Measurements from ENCODE around the gene CNNM4.

CNNM4 gene

GRCh38 chr2:96859681-96860064 is 99.0 kb downstream of the CNNM4 start:
- H3K4me3 ChIP-seq (replicated peaks; ENCODE audit: low read depth, low read length) = no peak overlapping the region
- no peak for DNase-seq (ENCODE audit: low read depth)
- TF ChIP-seq CTCF (IDR thresholded peaks at IDR 0.05; ENCODE audit: low read length, missing control alignments) = no peak

GRCh38 chr2:96860065-96861029 is 99.6 kb downstream of the CNNM4 start:
- no peak overlapping the region for H3K4me3 ChIP-seq (replicated peaks; ENCODE audit: low read depth, low read length)
- no peak for TF ChIP-seq CTCF (IDR thresholded peaks at IDR 0.05; ENCODE audit: low read length, missing control alignments)
- DNase-seq (ENCODE audit: low read depth) = no peak

DNA sequence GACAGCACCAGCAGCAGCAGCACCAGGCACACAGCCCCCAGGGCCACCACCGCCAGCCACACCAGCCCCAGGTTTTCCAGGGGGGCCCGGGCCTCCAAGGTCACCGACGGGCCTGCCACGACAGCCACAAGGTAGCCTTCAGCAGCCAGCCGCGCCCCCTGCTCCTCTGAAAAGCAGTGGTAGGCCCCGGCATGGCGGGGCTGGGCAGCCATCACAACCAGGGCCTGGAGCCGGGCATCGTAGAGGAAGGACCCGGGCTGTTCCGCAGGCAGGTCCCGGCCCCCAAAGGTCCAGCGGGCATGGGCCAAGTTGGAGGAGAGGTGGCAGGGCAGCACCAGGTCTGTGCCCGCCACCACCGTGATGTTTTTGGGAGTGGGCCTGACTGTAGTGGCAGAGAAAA is 100.4 kb downstream of the CNNM4 start:
- no peak overlapping the region for H3K4me3 ChIP-seq (replicated peaks; ENCODE audit: low read depth, low read length)
- no peak for DNase-seq (ENCODE audit: low read depth)
- no peak for TF ChIP-seq CTCF (IDR thresholded peaks at IDR 0.05; ENCODE audit: low read length, missing control alignments)
